ENCODE measurements around the gene ACSF2.
"Not testable (repeated sequence)": the region's sequence is repeated elsewhere in the genome, so short reads cannot be mapped to it uniquely, and the experiment has no call there.

Gene ACSF2

GRCh38 chr17:50424996-50425681 is 879 bp upstream of the ACSF2 start:
- H3K4me3 ChIP-seq = peak overlapping the region; percentile 87
- peak overlapping the region; percentile 66 to 87 for H3K27ac ChIP-seq
- TF ChIP-seq CTCF (IDR thresholded peaks at IDR 0.05) = no peak
- no peak for DNase-seq (ENCODE audit: low spot score)

GRCh38 chr17:50426472-50426782 is 409 bp downstream of the ACSF2 start:
- no peak for DNase-seq (ENCODE audit: low spot score)
- no peak for TF ChIP-seq CTCF (IDR thresholded peaks at IDR 0.05)
- peak overlapping the region; percentile 87 for H3K4me3 ChIP-seq
- peak overlapping the region; percentile 66 to 87 for H3K27ac ChIP-seq

GRCh38 chr17:50426814-50427787 is 1.1 kb downstream of the ACSF2 start:
- TF ChIP-seq CTCF (IDR thresholded peaks at IDR 0.05) = no peak
- DNase-seq (ENCODE audit: low spot score) = no peak
- peak overlapping the region; percentile 87 for H3K4me3 ChIP-seq
- peak overlapping the region; percentile 66 to 87 for H3K27ac ChIP-seq

- DNase-seq (ENCODE audit: low spot score); H3K27ac ChIP-seq; H3K4me3 ChIP-seq: not testable (repeated sequence)
These were observed 2.1 kb downstream of the ACSF2 start for GRCh38 chr17:50428126-50428525.

GRCh38 chr17:50428831-50429424 is 2.9 kb downstream of the ACSF2 start:
- no peak overlapping the region for H3K27ac ChIP-seq

GRCh38 chr17:50429793-50430192 is 3.8 kb downstream of the ACSF2 start:
- no peak for DNase-seq (ENCODE audit: low spot score)
- Histone ChIP-seq H3K4me3 (no peak overlapping the region), H3K27ac (no peak overlapping the region)
- TF ChIP-seq CTCF (IDR thresholded peaks at IDR 0.05) = no peak

More at GRCh38 chr17:50428831-50429424, 2.9 kb downstream of the ACSF2 start:
- no peak overlapping the region for H3K4me3 ChIP-seq
- no peak for DNase-seq (ENCODE audit: low spot score)
- no peak for TF ChIP-seq CTCF (IDR thresholded peaks at IDR 0.05)

GRCh38 chr17:50430821-50431618 is 5.0 kb downstream of the ACSF2 start:
- H3K27ac ChIP-seq = no peak overlapping the region
- TF ChIP-seq CTCF (IDR thresholded peaks at IDR 0.05) = no peak
- no peak for DNase-seq (ENCODE audit: low spot score)
- no peak overlapping the region for H3K4me3 ChIP-seq

Data from coronary artery (tissue), 2 donors.